HEK293 (cell line): Measurements from ENCODE around the gene OPA1.

Experiments
- HOXD13 ChIP-seq: sonication (generic); formaldehyde crosslinking; IDR thresholded peaks from 2 replicates; pipeline ENCODE4 v1.8.0; 2022; ENCODE audit warnings: missing genetic modification reagents, borderline replicate concordance
- SALL2 ChIP-seq: fragments of 450-650 bp; formaldehyde crosslinking; IDR thresholded peaks from 2 replicates; pipeline ENCODE4 v1.5.0; 2017; ENCODE audit warnings: missing biosample characterization, mild to moderate bottlenecking, missing genetic modification characterization, borderline replicate concordance
- SCRT2 ChIP-seq: fragments of 450-650 bp; formaldehyde crosslinking; IDR thresholded peaks from 2 replicates; pipeline ENCODE4 v1.5.1; 2016; ENCODE audit warnings: missing biosample characterization, missing genetic modification characterization
- SP2 ChIP-seq: fragments of 450-650 bp; formaldehyde crosslinking; IDR thresholded peaks from 2 replicates; pipeline ENCODE4 v1.5.1; 2016; ENCODE audit warnings: missing biosample characterization, missing genetic modification characterization
- ZNF112 ChIP-seq: fragments of 450-650 bp; formaldehyde crosslinking; IDR thresholded peaks from 2 replicates; pipeline ENCODE4 v1.5.0; 2017; ENCODE audit warnings: missing biosample characterization, missing genetic modification characterization
- ZNF114 ChIP-seq: fragments of 450-650 bp; formaldehyde crosslinking; IDR thresholded peaks from 2 replicates; pipeline ENCODE4 v1.5.0; 2017; ENCODE audit warnings: missing biosample characterization, missing genetic modification characterization
- ZNF155 ChIP-seq: fragments of 450-650 bp; formaldehyde crosslinking; IDR thresholded peaks from 2 replicates; pipeline ENCODE4 v1.5.1; 2016; ENCODE audit warnings: missing biosample characterization, missing genetic modification characterization
- ZNF16 ChIP-seq: fragments of 450-650 bp; formaldehyde crosslinking; IDR thresholded peaks from 2 replicates; pipeline ENCODE4 v1.5.1; 2016; ENCODE audit warnings: low read depth, missing biosample characterization, missing genetic modification characterization
- ZNF174 ChIP-seq: fragments of 450-650 bp; formaldehyde crosslinking; IDR thresholded peaks from 2 replicates; pipeline ENCODE4 v1.5.0; 2017; ENCODE audit warnings: missing biosample characterization, mild to moderate bottlenecking, missing genetic modification characterization
- ZNF324 ChIP-seq: fragments of 450-650 bp; formaldehyde crosslinking; IDR thresholded peaks from 2 replicates; pipeline ENCODE4 v1.5.1; 2016; ENCODE audit warnings: missing biosample characterization, missing genetic modification characterization
- ZNF335 ChIP-seq: fragments of 450-650 bp; formaldehyde crosslinking; conservative IDR thresholded peaks from 2 replicates; pipeline ENCODE4 v1.5.1; 2016; ENCODE audit warnings: missing biosample characterization, missing genetic modification characterization
- ZNF37A ChIP-seq: fragments of 450-650 bp; IDR thresholded peaks from 2 replicates; pipeline ENCODE4 v1.5.1; 2018; ENCODE audit warnings: missing biosample characterization, missing genetic modification characterization
- ZNF391 ChIP-seq: fragments of 450-650 bp; formaldehyde crosslinking; IDR thresholded peaks from 2 replicates; pipeline ENCODE4 v1.5.1; 2016; ENCODE audit warnings: low read depth, missing biosample characterization, missing genetic modification characterization, borderline replicate concordance
- ZNF416 ChIP-seq: fragments of 450-650 bp; formaldehyde crosslinking; IDR thresholded peaks from 2 replicates; pipeline ENCODE4 v1.5.1; 2016; ENCODE audit warnings: missing biosample characterization, missing genetic modification characterization
- ZNF529 ChIP-seq: fragments of 450-650 bp; formaldehyde crosslinking; IDR thresholded peaks from 2 replicates; pipeline ENCODE4 v1.5.1; 2017; ENCODE audit warnings: missing genetic modification characterization, missing biosample characterization; ENCODE audit not compliant: insufficient replicate concordance
- ZNF530 ChIP-seq: fragments of 450-650 bp; formaldehyde crosslinking; IDR thresholded peaks from 2 replicates; pipeline ENCODE4 v1.5.1; 2016; ENCODE audit warnings: low read depth, missing biosample characterization, missing genetic modification characterization
- ZNF560 ChIP-seq: fragments of 450-650 bp; formaldehyde crosslinking; IDR thresholded peaks from 2 replicates; pipeline ENCODE4 v1.5.1; 2017; ENCODE audit warnings: missing biosample characterization, missing genetic modification characterization, borderline replicate concordance
- ZNF626 ChIP-seq: fragments of 450-650 bp; sonication (Bioruptor Pico); formaldehyde crosslinking; IDR thresholded peaks from 2 replicates; pipeline ENCODE4 v1.5.1; 2018; ENCODE audit warnings: missing biosample characterization, missing genetic modification characterization, inconsistent platforms
- ZNF660 ChIP-seq: fragments of 450-650 bp; IDR thresholded peaks from 2 replicates; pipeline ENCODE4 v1.5.1; 2018; ENCODE audit warnings: missing biosample characterization, mild to moderate bottlenecking, missing genetic modification characterization
- ZNF664 ChIP-seq: fragments of 450-650 bp; formaldehyde crosslinking; IDR thresholded peaks from 2 replicates; pipeline ENCODE4 v1.5.1; 2016; ENCODE audit warnings: missing biosample characterization, missing genetic modification characterization
- ZNF76 ChIP-seq: fragments of 450-650 bp; formaldehyde crosslinking; IDR thresholded peaks from 2 replicates; pipeline ENCODE4; 2016; ENCODE audit warnings: low read depth, missing biosample characterization, missing genetic modification characterization, borderline replicate concordance
- ZNF777 ChIP-seq: fragments of 450-650 bp; formaldehyde crosslinking; IDR thresholded peaks from 2 replicates; pipeline ENCODE4 v1.5.1; 2017; ENCODE audit warnings: missing biosample characterization, missing genetic modification characterization, borderline replicate concordance
- ZNF792 ChIP-seq: fragments of 450-650 bp; formaldehyde crosslinking; IDR thresholded peaks from 2 replicates; pipeline ENCODE4 v1.5.1; 2016; ENCODE audit warnings: missing biosample characterization, missing genetic modification characterization
- ZNF837 ChIP-seq: fragments of 450-650 bp; formaldehyde crosslinking; IDR thresholded peaks from 2 replicates; pipeline ENCODE4 v1.5.1; 2016; ENCODE audit warnings: missing biosample characterization, missing genetic modification characterization
- TF ChIP-seq, protein P1 (sequence below): fragments of 450-650 bp; formaldehyde crosslinking; IDR thresholded peaks from 2 replicates; pipeline ENCODE4 v1.5.1; 2017; ENCODE audit warnings: missing biosample characterization, missing genetic modification characterization
- TF ChIP-seq, protein P2 (sequence below): fragments of 450-650 bp; formaldehyde crosslinking; IDR thresholded peaks from 2 replicates; pipeline ENCODE4 v1.5.1; 2017; ENCODE audit warnings: missing biosample characterization, missing genetic modification characterization
- TF ChIP-seq, protein P3 (sequence below): fragments of 450-650 bp; formaldehyde crosslinking; conservative IDR thresholded peaks from 2 replicates; pipeline ENCODE4 v1.5.1; 2016; ENCODE audit warnings: low read depth, missing biosample characterization, missing genetic modification characterization
- TF ChIP-seq, protein P4 (sequence below): fragments of 450-650 bp; formaldehyde crosslinking; IDR thresholded peaks from 2 replicates; pipeline ENCODE4 v1.5.1; 2016; ENCODE audit warnings: missing biosample characterization, missing genetic modification characterization
- TF ChIP-seq, protein P5 (sequence below): fragments of 450-650 bp; formaldehyde crosslinking; IDR thresholded peaks from 2 replicates; pipeline ENCODE4 v1.5.1; 2016; ENCODE audit warnings: missing biosample characterization, missing genetic modification characterization

The OPA1 gene

DNA sequence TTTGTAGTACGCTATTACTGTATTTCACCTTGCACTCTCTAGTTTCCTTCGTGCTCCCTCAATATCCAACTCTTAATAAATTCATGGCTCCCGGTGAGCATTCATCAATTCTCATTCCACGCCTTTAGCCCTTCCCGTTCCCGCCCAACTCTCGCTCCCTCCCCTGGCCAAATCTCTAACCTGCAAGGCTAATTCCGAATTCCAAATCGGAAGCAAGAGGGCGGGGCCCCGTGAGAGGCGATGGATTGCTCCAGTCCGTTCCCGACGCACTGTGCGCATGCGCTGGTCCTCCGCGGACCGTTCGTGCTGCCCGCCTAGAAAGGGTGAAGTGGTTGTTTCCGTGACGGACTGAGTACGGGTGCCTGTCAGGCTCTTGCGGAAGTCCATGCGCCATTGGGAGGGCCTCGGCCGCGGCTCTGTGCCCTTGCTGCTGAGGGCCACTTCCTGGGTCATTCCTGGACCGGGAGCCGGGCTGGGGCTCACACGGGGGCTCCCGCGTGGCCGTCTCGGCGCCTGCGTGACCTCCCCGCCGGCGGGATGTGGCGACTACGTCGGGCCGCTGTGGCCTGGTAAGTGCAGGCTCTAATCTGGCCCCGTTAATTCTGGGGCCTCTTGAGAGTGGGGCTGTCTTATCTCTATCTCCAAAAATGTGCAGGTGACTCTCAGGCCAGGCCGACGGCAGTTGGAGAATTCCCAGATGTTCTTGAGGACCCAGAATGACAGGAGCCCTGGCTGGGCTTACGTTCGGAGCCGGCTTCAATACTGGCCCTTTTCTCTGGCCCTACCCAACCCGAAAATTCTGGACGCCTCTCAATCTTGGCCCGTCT is at the start of gene OPA1 (continued):
- TF ChIP-seq SALL2 (tag by site-specific recombination) (no peak), ZNF529 (tag by site-specific recombination) (no peak), ZNF560 (no peak), ZNF335 (tag by site-specific recombination) (peak; percentile 100), ZNF114 (tag by site-specific recombination) (no peak), ZNF664 (tag by site-specific recombination) (no peak), SP2 (peak; percentile 96), ZNF530 (tag by site-specific recombination) (no peak), HOXD13 (CRISPR knock-in tag) (no peak), ZNF837 (tag by site-specific recombination) (no peak), ZNF660 (tag by site-specific recombination) (peak; percentile 80), ZNF416 (tag by site-specific recombination) (no peak), ZNF174 (no peak), ZNF16 (tag by site-specific recombination) (no peak), ZNF626 (tag by site-specific recombination) (no peak), SCRT2 (no peak), ZNF76 (tag by site-specific recombination) (peak; percentile 53), ZNF792 (tag by site-specific recombination) (no peak), ZNF391 (tag by site-specific recombination) (no peak), ZNF155 (no peak), ZNF112 (tag by site-specific recombination) (no peak), ZNF37A (no peak), ZNF777 (peak; percentile 45; the same call in 1 of the 2 replicates), ZNF324 (no peak)
- TF ChIP-seq, protein P1, sequence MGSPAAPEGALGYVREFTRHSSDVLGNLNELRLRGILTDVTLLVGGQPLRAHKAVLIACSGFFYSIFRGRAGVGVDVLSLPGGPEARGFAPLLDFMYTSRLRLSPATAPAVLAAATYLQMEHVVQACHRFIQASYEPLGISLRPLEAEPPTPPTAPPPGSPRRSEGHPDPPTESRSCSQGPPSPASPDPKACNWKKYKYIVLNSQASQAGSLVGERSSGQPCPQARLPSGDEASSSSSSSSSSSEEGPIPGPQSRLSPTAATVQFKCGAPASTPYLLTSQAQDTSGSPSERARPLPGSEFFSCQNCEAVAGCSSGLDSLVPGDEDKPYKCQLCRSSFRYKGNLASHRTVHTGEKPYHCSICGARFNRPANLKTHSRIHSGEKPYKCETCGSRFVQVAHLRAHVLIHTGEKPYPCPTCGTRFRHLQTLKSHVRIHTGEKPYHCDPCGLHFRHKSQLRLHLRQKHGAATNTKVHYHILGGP, result no peak
- TF ChIP-seq, protein P2, sequence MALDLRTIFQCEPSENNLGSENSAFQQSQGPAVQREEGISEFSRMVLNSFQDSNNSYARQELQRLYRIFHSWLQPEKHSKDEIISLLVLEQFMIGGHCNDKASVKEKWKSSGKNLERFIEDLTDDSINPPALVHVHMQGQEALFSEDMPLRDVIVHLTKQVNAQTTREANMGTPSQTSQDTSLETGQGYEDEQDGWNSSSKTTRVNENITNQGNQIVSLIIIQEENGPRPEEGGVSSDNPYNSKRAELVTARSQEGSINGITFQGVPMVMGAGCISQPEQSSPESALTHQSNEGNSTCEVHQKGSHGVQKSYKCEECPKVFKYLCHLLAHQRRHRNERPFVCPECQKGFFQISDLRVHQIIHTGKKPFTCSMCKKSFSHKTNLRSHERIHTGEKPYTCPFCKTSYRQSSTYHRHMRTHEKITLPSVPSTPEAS, result no peak
- TF ChIP-seq, protein P3, sequence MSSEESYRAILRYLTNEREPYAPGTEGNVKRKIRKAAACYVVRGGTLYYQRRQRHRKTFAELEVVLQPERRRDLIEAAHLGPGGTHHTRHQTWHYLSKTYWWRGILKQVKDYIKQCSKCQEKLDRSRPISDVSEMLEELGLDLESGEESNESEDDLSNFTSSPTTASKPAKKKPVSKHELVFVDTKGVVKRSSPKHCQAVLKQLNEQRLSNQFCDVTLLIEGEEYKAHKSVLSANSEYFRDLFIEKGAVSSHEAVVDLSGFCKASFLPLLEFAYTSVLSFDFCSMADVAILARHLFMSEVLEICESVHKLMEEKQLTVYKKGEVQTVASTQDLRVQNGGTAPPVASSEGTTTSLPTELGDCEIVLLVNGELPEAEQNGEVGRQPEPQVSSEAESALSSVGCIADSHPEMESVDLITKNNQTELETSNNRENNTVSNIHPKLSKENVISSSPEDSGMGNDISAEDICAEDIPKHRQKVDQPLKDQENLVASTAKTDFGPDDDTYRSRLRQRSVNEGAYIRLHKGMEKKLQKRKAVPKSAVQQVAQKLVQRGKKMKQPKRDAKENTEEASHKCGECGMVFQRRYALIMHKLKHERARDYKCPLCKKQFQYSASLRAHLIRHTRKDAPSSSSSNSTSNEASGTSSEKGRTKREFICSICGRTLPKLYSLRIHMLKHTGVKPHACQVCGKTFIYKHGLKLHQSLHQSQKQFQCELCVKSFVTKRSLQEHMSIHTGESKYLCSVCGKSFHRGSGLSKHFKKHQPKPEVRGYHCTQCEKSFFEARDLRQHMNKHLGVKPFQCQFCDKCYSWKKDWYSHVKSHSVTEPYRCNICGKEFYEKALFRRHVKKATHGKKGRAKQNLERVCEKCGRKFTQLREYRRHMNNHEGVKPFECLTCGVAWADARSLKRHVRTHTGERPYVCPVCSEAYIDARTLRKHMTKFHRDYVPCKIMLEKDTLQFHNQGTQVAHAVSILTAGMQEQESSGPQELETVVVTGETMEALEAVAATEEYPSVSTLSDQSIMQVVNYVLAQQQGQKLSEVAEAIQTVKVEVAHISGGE, result peak; percentile 98
- TF ChIP-seq, protein P4, sequence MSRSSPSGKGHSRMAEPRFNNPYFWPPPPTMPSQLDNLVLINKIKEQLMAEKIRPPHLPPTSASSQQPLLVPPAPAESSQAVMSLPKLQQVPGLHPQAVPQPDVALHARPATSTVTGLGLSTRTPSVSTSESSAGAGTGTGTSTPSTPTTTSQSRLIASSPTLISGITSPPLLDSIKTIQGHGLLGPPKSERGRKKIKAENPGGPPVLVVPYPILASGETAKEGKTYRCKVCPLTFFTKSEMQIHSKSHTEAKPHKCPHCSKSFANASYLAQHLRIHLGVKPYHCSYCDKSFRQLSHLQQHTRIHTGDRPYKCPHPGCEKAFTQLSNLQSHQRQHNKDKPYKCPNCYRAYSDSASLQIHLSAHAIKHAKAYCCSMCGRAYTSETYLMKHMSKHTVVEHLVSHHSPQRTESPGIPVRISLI, result no peak
- TF ChIP-seq, protein P5, sequence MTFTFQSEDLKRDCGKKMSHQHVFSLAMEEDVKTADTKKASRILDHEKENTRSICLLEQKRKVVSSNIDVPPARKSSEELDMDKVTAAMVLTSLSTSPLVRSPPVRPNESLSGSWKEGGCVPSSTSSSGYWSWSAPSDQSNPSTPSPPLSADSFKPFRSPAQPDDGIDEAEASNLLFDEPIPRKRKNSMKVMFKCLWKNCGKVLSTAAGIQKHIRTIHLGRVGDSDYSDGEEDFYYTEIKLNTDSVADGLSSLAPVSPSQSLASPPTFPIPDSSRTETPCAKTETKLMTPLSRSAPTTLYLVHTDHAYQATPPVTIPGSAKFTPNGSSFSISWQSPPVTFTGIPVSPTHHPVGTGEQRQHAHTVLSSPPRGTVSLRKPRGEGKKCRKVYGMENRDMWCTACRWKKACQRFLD (tag by site-specific recombination), result no peak
